ENCODE results near the gene ATP2B2.

DNA sequence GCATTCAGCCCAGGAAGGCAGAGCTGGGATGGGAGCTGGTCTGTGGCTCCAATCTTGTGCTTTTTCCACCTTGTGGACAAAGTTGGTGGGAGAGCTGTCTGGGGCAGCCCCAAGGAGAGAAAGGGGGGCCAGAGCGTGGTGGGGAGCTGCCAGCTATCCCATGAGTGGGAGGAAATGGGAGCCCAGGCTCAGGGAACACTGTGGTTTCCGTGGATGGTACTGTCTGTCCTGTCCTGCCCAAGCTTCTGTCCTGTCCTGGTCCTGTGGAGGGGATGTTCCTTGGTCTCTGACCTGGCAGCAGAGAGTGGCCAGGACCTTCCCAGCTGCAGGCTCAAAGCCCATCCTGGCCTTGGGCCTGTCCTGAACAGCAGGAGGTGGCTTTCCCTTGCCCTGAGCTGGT is 111.9 kb downstream of the ATP2B2 start:
- TF ChIP-seq TAF1 (IDR thresholded peaks at IDR 0.05; ENCODE audit: low read depth, low read length), result no peak
- no peak for TF ChIP-seq POLR2AphosphoS5 (IDR thresholded peaks at IDR 0.05; ENCODE audit: low read depth, low read length)
- no peak for TF ChIP-seq CTCF (IDR thresholded peaks at IDR 0.05; ENCODE audit: control extremely low read depth in 1 of 3, insufficient read depth in 1 of 3, low read depth in 1 of 3, low read length in 3 of 3)
- TF ChIP-seq RFX5 (IDR thresholded peaks at IDR 0.05; ENCODE audit: borderline replicate concordance, low read depth, low read length), result no peak
- TF ChIP-seq ASH2L (IDR thresholded peaks at IDR 0.05; ENCODE audit: low read length), result no peak
- TF ChIP-seq CHD2 (IDR thresholded peaks at IDR 0.05; ENCODE audit: low read length), result no peak
- no peak for TF ChIP-seq SIN3A (conservative IDR thresholded peaks at IDR 0.05 in 1 of 2, IDR thresholded peaks at IDR 0.05 in 1 of 2; ENCODE audit: low read depth in 1 of 2, low read length in 2 of 2)
- no peak for TF ChIP-seq GABPA (IDR thresholded peaks at IDR 0.05; ENCODE audit: borderline replicate concordance, insufficient read depth, low read length)

Measured in H1 (cell line).